HG02798 (cell line): Measurements from ENCODE around the gene APBB1.

Experiments used
- ATAC-seq: cut with Tn5 transposase; IDR thresholded peaks from one replicate; pipeline ENCODE4 v1.9.1; 2021; ENCODE audit warnings: mild to moderate bottlenecking; ENCODE audit not compliant: unreplicated experiment, poor library complexity

APBB1 gene

DNA sequence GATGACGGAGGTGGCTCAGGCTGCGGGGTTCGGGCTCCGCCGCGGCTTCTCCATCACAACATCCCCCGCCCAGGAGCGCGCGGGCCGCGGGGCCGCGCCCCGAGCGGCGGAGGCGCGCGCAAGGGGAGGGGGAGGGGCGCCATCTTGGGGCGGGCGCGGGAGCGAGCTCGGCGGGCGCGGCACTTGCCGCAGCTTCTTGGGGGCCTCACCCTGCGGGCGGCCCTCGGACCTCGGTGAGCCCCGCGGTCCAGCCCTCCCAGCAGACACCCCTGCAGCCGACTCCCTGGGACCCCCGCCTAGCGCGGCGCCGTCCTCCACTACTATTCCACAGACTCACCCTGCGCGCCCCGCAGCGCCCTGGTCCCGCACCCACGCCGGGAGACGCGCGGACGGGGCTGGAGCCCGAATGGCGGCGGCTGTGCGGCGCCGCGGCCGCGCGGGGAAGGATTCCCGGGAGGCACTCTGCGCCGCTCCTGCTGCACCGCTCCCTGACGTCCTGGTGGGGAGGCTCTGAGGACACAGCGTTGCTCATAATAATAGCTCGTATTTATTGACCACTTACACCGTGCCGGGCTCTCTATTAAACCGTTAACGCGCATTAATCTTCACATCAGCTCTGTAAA is at the start of gene APBB1:
APBB1 (minus strand) TSS at position 86 of the 623 bp plus-strand sequence. CDS start 7,747 bp downstream, outside the sequence.
- ATAC-seq: peak; percentile 78

DNA sequence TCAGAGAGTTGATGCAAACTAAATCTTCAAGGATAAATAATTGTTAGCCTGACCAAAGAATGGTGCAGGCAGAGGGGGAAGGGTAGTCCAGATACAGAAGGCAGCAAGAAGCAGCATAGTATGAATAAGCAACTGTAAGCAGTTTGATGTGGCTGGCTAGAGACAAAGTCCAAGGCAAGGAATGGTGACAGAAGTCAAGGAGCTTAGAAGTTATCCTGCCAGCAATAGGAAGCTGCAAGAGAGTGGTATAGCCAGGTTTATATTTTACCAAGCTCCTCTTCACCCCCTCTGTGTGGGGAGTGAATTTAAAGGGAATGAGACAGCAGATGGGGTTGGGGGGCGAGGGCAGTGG is 40.2 kb upstream of the APBB1 start:
- ATAC-seq: no peak

DNA sequence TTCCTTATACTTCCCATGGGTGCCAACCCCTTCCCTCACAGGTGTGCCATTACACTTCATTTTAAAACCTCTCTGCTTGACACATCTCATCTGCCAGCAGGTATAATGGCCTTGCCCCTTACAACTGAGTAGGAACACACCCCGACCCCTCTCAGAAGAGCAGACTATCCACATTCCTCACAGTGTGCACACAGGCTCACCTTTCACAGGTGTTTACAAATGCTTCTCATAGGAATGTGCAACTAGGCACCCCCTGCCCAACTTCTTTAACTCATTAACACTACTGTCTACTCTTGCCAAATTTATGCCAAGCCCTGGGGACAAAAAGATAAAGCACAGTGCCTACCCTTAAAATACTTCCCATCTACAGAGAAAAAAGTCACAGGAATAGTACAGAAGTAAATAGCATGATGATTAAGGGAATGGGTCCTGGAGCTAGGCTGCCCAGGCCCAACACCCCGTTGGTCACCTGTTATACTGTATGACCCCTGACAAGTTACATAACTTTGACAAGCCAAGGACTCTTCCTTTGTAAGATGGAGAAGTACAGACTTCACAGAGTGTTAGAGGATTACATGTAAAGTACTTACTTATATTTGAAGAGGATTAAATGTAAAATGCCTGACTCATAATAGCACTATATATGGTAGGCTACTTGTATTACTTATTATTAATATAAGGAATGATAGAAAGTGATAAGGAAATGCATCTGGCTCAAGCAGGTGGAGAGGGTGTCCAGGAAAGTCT is 39.6 kb upstream of the APBB1 start:
- ATAC-seq: no peak

DNA sequence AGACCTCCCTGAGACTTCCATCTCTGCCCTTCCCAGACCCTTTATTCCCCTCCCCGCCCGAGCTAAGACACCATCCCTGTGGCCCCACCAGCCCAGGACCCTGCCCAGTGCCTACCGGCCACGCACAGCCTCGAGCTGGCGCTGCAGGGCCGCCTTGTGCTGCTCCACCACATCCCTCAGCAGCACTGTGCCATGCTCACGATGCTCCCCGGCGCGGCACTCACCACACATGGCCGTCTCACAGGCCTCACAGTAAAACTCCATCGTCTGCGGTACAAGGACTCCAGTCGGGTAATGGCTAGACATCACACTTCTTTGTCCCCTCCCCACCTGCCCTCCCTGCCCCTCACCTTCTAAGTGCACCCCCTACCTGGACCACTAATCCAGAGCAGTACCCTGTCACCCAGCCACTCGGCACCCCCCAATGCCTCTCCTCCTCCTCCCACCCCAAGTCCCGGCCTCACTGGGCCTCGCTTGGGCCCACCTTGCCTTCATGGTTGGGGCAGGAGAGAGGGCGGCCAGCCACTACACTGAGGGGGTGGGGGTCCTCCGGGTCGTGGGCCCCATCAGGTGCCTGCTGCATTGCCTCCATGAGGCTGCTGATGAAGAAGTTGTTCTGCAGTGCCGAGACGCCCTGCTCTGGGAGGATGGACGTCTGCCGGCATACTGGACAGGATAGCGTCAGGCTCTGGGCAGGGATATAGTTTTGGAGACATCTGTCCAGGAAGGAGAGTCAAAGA is 38.9 kb upstream of the APBB1 start:
- no peak for ATAC-seq

DNA sequence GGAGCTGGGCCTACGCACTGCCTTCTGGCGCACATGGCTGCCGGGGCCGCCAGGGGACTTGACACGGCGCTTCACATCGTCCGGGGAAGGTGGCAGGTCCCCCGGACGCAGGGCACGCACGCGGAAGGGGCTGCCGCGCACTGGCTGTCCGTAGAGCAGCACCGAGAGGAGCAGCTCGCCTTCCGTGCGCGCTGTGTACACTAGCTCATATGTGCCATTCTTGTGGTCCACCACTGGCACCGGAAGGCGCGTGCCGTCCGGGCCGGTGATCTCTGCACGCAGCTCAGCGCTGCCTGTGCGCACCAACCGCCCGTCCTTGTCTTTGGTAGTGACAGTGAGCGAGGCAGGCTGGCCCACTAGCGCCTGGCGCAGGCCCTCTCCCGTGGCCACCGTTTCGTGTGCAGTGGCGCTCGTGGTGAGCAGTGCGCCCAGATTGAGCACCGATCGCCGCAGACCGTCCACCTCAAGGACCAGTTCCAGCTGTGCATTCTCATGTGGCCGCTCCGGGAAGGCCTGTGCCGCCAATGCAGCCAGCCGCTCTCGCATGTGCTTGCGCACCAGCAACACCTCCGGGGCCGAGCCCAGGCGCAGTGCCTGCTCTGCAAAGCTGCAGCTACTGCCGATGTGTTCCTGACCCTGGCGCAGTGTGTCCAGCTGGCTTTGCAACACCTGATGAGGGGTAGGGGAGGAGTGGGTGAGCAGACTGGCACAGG is 37.6 kb upstream of the APBB1 start:
- no peak for ATAC-seq

DNA sequence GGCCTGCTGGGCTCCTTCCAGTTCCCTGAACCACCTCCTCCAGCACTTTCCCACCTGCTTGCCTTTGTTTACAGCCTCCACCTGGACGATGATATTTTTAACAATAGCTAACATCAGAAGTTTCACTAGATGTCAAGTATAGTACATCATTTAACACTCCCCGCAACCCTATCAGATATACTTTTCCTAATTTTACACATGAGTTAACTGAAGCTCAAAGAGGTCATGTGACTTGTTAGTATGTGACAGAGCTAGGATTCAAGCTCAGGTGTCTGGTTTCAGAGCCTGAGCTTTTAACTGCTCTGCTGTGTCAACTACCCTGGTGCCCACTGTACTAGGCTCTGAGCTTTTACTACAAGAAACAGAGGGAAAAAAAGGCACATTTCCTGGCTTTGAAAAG is 36.2 kb upstream of the APBB1 start:
- no peak for ATAC-seq

DNA sequence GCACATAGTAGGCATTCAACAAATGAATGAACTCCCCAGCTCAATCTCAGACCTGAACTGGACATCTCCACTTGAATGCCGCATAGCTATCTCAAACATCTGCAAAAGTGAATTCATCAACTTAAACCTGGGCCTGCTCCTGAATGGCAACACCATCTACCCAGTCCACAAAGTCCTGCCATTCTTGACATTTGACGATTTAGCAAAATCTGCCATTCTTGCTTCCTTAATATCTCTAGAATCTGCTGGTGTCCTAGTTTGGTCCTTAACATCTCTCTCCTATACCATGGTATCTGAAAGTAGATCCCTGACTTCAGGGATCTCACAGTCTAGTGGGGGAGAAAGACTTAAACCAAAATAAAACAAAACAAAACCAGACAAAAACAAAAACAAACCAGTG is 34.3 kb upstream of the APBB1 start:
- ATAC-seq: no peak

DNA sequence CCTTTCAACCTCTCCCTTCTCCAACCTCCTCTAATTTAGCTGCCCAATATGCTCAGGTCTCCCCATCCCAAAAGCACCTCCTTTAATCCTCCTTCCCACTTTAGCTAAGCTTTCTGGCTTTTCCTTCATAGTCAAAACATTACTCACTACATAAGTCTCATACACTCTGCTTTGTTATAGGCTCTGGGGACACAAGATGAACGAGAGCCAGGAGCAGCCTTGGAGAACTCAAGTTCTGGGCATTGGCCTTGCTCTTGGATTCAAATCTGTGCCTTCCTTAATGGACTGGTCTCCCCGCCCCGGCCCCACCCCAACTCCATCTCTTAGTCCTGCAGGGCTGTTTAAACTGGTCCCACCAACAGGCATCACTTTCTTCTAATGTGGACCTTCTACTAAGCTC is 33.3 kb upstream of the APBB1 start:
- no peak for ATAC-seq

DNA sequence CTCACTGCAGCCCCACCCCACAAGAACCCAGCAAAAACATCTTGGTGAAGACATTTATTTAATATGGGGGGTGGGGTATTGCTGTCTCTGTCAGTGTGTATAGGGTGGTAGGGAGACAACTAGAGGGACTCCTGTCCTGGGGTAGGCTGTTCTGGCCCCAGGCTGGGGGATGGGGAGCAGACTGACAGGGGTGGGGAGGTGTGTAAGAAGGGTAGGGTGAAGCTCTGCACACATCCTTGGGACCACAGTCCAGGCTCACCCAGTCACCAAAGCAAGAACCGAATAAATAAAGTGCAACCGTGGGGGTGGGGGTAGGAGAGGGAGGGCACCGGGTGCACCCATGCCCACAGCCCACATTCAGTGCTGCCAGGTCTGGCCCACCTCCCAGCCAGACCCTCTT is 29.7 kb upstream of the APBB1 start:
- ATAC-seq: no peak

DNA sequence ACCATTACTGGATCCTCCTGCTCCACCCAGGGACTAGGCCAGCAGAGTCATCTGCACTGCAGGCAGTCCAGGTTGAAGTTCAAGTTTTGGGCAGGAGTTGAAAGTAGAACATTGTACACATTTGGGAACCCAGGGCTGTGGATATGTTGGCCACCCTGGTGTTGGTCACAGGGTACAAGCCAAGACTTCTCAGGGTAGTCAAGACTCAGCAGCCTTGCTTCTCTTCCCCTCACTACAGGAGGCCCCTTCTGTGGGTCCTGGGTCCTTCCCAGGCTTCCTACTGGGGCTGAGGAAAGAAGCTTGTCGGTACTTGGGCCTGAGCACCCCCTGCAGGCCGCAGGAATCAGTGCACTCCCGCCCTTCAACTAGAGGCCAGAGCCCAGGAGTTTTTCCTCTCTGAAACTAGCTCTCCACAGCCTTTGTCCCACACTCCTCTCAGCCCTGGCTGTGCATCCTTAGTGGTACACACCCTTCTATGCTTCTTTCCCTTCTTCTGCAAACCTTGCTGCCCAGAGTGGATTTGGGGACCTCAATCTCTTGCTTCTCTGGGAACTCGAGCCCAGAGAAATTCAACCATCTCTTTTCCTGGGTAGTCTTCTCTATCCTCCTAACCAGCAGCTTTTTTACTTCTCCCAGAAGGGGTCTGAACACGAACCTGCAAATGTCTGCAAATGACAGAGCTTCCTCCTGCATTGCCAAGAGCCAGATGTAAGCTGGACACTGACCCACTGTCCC is 24.5 kb upstream of the APBB1 start:
- ATAC-seq: peak; percentile 84

DNA sequence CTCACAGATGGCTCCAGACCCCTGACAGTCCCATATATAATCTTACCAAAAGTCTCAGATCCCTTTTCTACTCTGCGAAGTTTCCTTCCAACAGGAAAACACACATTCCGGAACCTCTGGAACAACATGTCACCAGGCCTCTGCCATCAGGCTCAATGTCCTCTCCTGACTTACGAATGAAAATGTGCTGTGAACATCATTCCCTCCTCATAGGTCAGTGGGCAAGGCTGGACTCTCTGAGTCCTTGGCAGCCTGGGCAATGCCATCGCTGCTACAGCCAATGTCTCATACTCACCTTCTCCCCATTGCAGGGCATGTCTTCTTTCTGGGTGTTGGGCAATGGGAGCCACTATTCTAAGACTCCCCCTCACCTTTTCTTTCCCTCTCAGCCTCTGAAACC is 23.5 kb upstream of the APBB1 start:
- ATAC-seq: no peak

DNA sequence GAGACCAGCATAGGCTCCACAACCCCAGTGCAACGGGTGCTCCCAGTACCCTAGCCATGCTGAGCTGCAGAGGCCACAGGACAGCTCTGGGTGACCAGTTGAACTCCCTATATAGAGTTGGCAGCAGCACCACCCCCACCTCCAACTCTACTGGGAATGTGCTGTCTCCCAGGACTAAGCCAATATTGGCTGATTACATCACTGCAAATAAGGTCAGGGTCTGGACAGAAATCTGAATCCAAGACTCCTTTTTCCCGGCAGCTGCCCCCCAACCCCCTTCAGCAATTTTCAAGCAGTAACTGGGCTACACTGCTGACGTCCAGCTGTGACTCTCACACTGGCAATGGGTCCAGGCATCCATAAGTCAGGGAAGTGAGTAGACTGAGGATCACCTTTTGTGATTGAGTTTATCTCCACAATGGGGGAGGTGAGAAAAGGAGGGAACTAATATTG is 22.0 kb upstream of the APBB1 start, which contains the start of gene HPX:
HPX (minus strand) TSS at position 82 of the 453 bp plus-strand sequence; CDS start at position 58, 24 bp downstream.
- ATAC-seq: no peak

DNA sequence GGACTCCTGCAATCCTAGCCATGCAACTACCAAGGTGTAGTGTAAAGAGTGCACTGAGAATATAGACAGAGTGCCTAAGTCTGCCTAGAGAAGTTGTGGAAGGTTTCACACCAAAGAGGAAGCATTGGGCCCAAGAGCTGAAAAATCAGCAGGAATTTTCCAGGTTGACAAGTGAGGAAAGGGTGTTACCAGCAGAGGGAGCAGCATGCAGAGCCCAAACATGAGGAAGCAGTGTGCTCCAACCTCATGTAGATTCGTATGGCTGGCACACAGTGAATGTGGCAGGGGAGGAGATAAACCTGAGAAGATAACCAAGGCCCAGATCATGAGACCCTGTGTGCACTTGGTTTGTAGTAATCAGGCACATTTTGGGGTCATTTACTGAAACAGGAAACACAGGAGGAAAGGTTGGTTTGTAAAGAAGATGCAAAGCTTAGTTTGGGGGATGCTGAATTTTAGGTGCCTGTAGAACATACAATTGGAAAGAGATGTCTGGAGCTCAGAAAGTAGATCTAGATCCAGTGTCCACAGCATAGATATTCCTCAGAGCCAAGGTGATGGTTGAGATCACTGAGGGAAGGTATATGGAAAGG is 20.2 kb upstream of the APBB1 start:
- ATAC-seq: no peak

DNA sequence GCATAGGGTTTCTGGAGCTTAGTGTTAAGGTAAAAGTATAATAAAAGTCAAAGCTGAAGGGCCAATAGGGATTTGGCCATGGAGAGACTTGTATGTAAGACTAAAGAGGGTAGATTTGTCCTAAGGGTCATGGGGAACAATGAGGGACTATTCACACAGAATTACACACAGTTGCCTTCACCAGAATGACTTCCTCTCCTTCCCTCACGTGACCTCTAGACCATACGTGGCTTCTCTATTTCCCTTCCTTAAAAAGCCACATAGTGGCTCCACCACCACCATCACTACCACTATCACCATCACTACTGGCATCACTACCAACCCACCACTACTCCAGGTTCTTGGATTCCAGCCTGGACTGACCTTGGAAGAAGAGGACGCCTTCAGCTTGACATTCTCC is 19.1 kb upstream of the APBB1 start:
- ATAC-seq: no peak

DNA sequence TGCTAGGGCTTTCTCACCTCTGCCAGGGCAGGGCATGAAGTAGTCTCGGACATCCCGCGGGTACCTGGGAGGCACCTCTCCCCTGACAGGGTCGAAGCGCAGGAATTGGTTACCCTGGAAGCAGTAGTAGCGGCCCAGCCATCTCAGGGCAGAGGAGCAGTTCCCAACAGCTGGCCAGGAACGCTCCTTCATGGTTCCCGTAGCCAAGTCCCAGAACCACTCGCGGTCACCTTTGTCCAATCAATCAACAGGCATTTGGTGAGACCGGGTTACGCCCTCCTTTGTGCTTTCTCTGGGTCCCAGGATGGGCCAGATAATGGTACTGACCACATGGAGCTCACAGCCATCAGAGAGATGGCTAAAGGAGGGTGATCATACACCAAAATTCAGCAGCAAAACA is 18.5 kb upstream of the APBB1 start:
- no peak for ATAC-seq

DNA sequence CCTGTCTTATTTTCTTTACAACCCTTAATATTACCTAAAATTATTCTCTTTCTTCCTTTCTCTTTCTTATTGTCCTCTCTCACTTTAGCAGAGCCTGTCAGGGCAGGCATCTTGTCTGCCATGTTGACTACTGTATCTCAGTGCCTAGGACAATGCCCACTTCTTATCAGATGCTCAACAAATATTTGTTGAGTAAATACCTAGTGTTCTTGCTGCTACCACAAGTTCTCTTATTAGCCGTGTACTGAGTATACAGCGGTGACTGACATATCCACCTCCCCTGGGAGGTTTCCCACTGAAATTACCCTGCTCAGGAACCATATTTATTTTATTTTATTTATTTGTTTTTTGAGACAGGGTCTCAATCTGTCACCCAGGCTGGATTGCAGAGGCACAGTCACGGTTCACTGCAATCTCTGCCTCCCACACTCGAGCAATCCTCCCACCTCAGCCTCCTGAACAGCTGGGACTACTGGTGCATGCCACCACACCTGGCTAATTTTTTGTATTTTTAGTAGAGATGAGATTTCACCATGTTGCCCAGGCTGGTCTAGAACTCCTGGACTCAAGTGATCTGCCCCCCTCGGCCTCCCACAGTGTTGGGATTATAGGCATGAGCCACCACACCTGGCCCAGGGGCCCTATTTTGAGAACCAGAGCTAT is 15.2 kb upstream of the APBB1 start:
- ATAC-seq: peak; percentile 39

DNA sequence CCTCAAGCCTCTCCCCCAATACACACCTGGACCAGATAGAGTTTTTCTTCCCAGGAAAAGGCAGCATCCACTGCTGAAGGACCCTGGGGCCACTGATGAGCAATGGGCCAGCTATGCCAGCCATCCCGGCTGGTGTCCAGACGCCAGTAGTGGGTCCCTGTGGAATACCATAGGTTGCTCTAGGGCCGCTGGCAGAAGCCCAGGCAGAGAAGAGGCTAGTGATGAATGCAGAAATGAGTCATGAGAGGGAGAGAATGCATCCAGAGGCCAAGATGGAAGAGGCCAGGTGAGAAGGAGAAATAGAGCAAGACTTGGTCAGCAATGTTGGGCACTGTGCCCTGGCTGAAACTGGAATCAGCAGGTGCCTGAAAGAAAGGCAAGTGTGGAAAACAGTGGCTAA is 13.0 kb upstream of the APBB1 start:
- ATAC-seq: no peak

DNA sequence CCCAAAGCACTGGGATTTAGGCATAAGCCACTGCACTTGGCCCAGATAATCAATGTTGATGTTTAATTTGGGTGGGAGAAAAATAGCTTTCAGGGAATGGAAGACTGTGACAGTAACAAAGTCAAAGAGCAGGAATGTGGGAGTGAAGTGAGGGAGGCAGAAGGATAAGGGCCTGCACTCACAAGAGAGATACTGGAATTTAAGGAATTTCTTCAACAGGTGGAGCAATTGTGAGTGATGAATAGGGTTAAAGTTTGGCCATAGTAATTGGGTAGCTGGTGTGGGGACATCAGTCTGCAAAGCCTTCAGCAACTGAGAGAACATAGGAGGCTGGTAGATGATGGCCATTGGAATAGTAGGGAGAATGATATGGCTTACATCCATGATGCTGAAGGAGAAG is 8.6 kb upstream of the APBB1 start:
- no peak for ATAC-seq

DNA sequence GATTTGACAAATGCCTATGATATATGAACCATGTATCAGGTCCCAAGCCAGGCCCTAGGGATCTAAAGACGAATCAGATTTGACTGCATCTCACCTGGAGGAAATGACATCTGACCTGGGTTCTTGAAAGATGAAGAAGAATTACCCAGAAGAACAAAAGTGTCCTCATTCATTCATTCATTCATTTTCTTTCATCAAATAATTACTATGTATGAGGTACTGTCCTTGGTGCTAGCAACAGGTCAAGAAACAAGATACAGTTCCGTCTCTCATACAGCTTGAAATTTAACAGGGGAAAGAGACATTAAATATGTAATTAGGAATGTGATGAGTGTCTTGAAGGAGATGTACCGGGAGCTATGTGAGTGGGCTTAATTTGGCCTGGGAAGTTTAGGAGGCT is 1.8 kb upstream of the APBB1 start:
- ATAC-seq: no peak
